ENCODE data around the gene AWAT2. TPM values are rescaled to one million over a fixed set of nuclear protein-coding genes. Genes with fewer than 3 reads are reported as not detected.

Gene AWAT2
- total and polyA plus RNA-seq, 2 experiments from 2014 or later: not detected

- TF ChIP-seq ZNF331 (CRISPR knock-in tag; IDR thresholded peaks at IDR 0.05; ENCODE audit: low read depth) (no peak), JUNB (IDR thresholded peaks at IDR 0.05; ENCODE audit: unreplicated experiment) (no peak)
Observed at GRCh38 chrX:69996113-69996468, 53.6 kb downstream of the AWAT2 start (continued).

- Histone ChIP-seq H3K79me2 (replicated peaks; ENCODE audit: insufficient read depth) (no peaks in the 10 kb centered on the region), H3K9me2 (ENCODE audit: insufficient read depth) (no peaks in the 10 kb centered on the region), H3K36me3 (ENCODE audit: insufficient read depth) (no peaks in the 10 kb centered on the region), H3K27ac (ENCODE audit: low read depth) (no peak overlapping the region), H3K4me2 (no peak overlapping the region), H3K4me3 (no peak overlapping the region), H4K20me1 (replicated peaks; ENCODE audit: insufficient read depth) (no peaks in the 10 kb centered on the region), H2AFZ (no peak overlapping the region), H3K27me3 (ENCODE audit: insufficient read depth) (no peaks in the 10 kb centered on the region), H3K4me1 (ENCODE audit: insufficient read depth) (no peaks in the 10 kb centered on the region), H3F3A (replicated peaks; ENCODE audit: low read depth) (no peaks in the 10 kb centered on the region)
- ATAC-seq (no peak), DNase-seq (ENCODE audit: low spot score) (no peak)
- Mint-ChIP-seq H3K4me1 (no peaks in the 10 kb centered on the region; the same call in 1 of the 3 replicates), H3K9me3 (peaks cover 12% of the 10 kb centered on the region), H3K27ac (no peak overlapping the region), H3K36me3 (ENCODE audit: low read depth) (peaks cover 16% of the 10 kb centered on the region), H3K4me3 (no peak overlapping the region), H3K27me3 (ENCODE audit: insufficient read depth, low read depth, poor library complexity) (no peaks in the 10 kb centered on the region)
- no peak for TF ChIP-seq EZH2phosphoT487 (IDR thresholded peaks at IDR 0.05; ENCODE audit: unreplicated experiment)
- TF ChIP-seq CREB1 (CRISPR knock-in tag; IDR thresholded peaks at IDR 0.05; ENCODE audit: low read depth): no peak
- TF ChIP-seq STAT1 (IDR thresholded peaks at IDR 0.05; ENCODE audit: unreplicated experiment): no peak
- TF ChIP-seq, protein P1, sequence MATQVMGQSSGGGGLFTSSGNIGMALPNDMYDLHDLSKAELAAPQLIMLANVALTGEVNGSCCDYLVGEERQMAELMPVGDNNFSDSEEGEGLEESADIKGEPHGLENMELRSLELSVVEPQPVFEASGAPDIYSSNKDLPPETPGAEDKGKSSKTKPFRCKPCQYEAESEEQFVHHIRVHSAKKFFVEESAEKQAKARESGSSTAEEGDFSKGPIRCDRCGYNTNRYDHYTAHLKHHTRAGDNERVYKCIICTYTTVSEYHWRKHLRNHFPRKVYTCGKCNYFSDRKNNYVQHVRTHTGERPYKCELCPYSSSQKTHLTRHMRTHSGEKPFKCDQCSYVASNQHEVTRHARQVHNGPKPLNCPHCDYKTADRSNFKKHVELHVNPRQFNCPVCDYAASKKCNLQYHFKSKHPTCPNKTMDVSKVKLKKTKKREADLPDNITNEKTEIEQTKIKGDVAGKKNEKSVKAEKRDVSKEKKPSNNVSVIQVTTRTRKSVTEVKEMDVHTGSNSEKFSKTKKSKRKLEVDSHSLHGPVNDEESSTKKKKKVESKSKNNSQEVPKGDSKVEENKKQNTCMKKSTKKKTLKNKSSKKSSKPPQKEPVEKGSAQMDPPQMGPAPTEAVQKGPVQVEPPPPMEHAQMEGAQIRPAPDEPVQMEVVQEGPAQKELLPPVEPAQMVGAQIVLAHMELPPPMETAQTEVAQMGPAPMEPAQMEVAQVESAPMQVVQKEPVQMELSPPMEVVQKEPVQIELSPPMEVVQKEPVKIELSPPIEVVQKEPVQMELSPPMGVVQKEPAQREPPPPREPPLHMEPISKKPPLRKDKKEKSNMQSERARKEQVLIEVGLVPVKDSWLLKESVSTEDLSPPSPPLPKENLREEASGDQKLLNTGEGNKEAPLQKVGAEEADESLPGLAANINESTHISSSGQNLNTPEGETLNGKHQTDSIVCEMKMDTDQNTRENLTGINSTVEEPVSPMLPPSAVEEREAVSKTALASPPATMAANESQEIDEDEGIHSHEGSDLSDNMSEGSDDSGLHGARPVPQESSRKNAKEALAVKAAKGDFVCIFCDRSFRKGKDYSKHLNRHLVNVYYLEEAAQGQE (IDR thresholded peaks at IDR 0.05; ENCODE audit: unreplicated experiment): no peak
- no peak for TF ChIP-seq POLR2AphosphoS5 (IDR thresholded peaks at IDR 0.05; ENCODE audit: low read depth)
- no peak for TF ChIP-seq NANOG (IDR thresholded peaks at IDR 0.05; ENCODE audit: borderline replicate concordance)
- no peak for TF ChIP-seq JUNB (IDR thresholded peaks at IDR 0.05; ENCODE audit: unreplicated experiment)
- no peak for TF ChIP-seq EZH2 (IDR thresholded peaks at IDR 0.05; ENCODE audit: low read depth, unreplicated experiment)
- TF ChIP-seq ZNF462 (CRISPR knock-in tag; IDR thresholded peaks at IDR 0.05): no peak
Observed at GRCh38 chrX:69995362-69996112, 54.2 kb downstream of the AWAT2 start.

Measured in GM23338 (cell line).